ENCODE results near the gene KIAA1217. TPM values are rescaled to one million over a fixed set of nuclear protein-coding genes. Genes with fewer than 3 reads are reported as not detected.

The KIAA1217 gene
- total RNA-seq, 1 experiment from 2014 or later = 7.8 TPM

DNA sequence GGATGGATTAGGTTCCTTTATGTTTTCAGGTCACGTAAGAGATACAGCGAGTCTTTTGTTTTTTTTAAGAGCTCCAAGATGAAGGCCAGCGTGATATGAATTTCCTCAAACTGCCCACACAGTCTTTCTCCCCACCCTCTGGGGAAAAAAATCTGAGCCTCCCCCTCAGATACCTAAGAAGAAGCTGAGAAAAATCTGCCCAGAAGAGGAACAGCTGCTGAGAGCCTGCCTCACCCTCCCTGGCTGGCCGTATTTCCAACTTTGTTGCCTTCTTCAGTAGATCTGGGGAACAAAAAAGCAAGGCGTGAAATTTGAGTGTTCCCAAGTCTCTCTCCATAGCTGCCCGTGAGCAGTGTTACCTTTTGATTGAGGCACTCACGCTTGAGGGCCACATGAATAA, 208.1 kb downstream of the KIAA1217 start:
- POLR2A ChIA-PET = no interaction called here
- BruUV-seq (replicated peaks) = no TSS peak
- intact Hi-C loops (cut with micrococcal nuclease) = no loop called here

More for the DNA sequence above, 208.1 kb downstream of the KIAA1217 start:
- Histone ChIP-seq H3K36me3 (ENCODE audit: control insufficient read depth in 1 of 2, insufficient read depth in 2 of 2, low read length in 2 of 2) (no peaks in the 10 kb centered on the region), H3K4me2 (ENCODE audit: low read length) (no peak overlapping the region), H3K9me3 (ENCODE audit: control insufficient read depth in 1 of 2, insufficient read depth in 1 of 2, low read depth in 1 of 2, low read length in 2 of 2) (no peaks in the 10 kb centered on the region), H2AFZ (ENCODE audit: low read depth, low read length, poor library complexity, severe bottlenecking) (no peak overlapping the region), H4K20me1 (ENCODE audit: insufficient read depth) (no peaks in the 10 kb centered on the region), H3K27ac (ENCODE audit: low read depth, low read length) (no peak overlapping the region), H3K9me2 (ENCODE audit: insufficient read depth) (no peaks in the 10 kb centered on the region), H3K79me2 (ENCODE audit: insufficient read depth, low read length) (no peaks in the 10 kb centered on the region), H3K9ac (ENCODE audit: low read length) (no peak overlapping the region), H3K4me1 (ENCODE audit: control insufficient read depth in 1 of 2, insufficient read depth in 2 of 2, low read length in 2 of 2) (no peaks in the 10 kb centered on the region), H3K27me3 (ENCODE audit: insufficient read depth, low read length) (no peaks in the 10 kb centered on the region; the same call in none of the 2 replicates), H3K4me3 (replicated peaks in 1 of 2; ENCODE audit: low read depth in 1 of 2, low read length in 2 of 2) (no peak overlapping the region)
- TF ChIP-seq SRF (IDR thresholded peaks at IDR 0.05; ENCODE audit: low read depth) (no peak), CBX3 (IDR thresholded peaks at IDR 0.05; ENCODE audit: low read depth) (no peak), SP1 (IDR thresholded peaks at IDR 0.05; ENCODE audit: low read depth) (no peak), ZNF274 (IDR thresholded peaks at IDR 0.05; ENCODE audit: low read depth, low read length) (no peak), RAD21 (IDR thresholded peaks at IDR 0.05; ENCODE audit: low read depth) (no peak), CEBPB (IDR thresholded peaks at IDR 0.05; ENCODE audit: low read depth) (no peak), POLR2A (IDR thresholded peaks at IDR 0.05; ENCODE audit: borderline replicate concordance, extremely low read depth, insufficient read depth, insufficient read length) (no peak), EZH2phosphoT487 (IDR thresholded peaks at IDR 0.05; ENCODE audit: borderline replicate concordance) (no peak), EZH2 (IDR thresholded peaks at IDR 0.05) (no peak), JUND (IDR thresholded peaks at IDR 0.05) (no peak)
- TF ChIP-seq, protein P1, sequence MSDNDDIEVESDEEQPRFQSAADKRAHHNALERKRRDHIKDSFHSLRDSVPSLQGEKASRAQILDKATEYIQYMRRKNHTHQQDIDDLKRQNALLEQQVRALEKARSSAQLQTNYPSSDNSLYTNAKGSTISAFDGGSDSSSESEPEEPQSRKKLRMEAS (IDR thresholded peaks at IDR 0.05) = no peak
- TF ChIP-seq, protein P2, sequence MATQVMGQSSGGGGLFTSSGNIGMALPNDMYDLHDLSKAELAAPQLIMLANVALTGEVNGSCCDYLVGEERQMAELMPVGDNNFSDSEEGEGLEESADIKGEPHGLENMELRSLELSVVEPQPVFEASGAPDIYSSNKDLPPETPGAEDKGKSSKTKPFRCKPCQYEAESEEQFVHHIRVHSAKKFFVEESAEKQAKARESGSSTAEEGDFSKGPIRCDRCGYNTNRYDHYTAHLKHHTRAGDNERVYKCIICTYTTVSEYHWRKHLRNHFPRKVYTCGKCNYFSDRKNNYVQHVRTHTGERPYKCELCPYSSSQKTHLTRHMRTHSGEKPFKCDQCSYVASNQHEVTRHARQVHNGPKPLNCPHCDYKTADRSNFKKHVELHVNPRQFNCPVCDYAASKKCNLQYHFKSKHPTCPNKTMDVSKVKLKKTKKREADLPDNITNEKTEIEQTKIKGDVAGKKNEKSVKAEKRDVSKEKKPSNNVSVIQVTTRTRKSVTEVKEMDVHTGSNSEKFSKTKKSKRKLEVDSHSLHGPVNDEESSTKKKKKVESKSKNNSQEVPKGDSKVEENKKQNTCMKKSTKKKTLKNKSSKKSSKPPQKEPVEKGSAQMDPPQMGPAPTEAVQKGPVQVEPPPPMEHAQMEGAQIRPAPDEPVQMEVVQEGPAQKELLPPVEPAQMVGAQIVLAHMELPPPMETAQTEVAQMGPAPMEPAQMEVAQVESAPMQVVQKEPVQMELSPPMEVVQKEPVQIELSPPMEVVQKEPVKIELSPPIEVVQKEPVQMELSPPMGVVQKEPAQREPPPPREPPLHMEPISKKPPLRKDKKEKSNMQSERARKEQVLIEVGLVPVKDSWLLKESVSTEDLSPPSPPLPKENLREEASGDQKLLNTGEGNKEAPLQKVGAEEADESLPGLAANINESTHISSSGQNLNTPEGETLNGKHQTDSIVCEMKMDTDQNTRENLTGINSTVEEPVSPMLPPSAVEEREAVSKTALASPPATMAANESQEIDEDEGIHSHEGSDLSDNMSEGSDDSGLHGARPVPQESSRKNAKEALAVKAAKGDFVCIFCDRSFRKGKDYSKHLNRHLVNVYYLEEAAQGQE (IDR thresholded peaks at IDR 0.05; ENCODE audit: low read depth) = no peak
- TF ChIP-seq, protein P3, sequence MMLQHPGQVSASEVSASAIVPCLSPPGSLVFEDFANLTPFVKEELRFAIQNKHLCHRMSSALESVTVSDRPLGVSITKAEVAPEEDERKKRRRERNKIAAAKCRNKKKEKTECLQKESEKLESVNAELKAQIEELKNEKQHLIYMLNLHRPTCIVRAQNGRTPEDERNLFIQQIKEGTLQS (IDR thresholded peaks at IDR 0.05) = no peak
- ChIA-PET RAD21 (ENCODE audit: low non-redundant PET in 1 of 2, low total read pairs in 2 of 2, uncharacterized antibody in 2 of 2, unreplicated experiment in 2 of 2) (no interaction called here), CTCF (no interaction called here)
- ATAC-seq (no peak), DNase-seq (ENCODE audit: low read depth, low spot score) (no peak)
